Measurements from ENCODE around the gene PFN3.
"Not testable (repeated sequence)": the region's sequence is repeated elsewhere in the genome, so short reads cannot be mapped to it uniquely, and the experiment has no call there.

The PFN3 gene

GRCh38 chr5:177363565-177363964 lies 36.9 kb downstream of the PFN3 start:
- Histone ChIP-seq H3K27ac (ENCODE audit: low read depth, low read length) (no peak overlapping the region), H2BK15ac (replicated peaks; ENCODE audit: low read depth) (no peak overlapping the region), H4K5ac (ENCODE audit: low read length) (no peak overlapping the region), H3K56ac (ENCODE audit: low read length) (peak overlapping the region; percentile 43), H3K27me3 (ENCODE audit: insufficient read depth, low read length, poor library complexity) (no peaks in the 10 kb centered on the region), H3K79me2 (ENCODE audit: control insufficient read depth, insufficient read depth, low read length) (no peaks in the 10 kb centered on the region), H3K4ac (ENCODE audit: low read depth, low read length) (no peak overlapping the region), H3K9ac (ENCODE audit: low read length) (no peak overlapping the region), H2BK120ac (ENCODE audit: low read depth, low read length) (no peak overlapping the region), H3K79me1 (ENCODE audit: low read length) (no peaks in the 10 kb centered on the region), H3K4me2 (ENCODE audit: low read length) (peak overlapping the region; percentile 55), H3K18ac (ENCODE audit: low read length) (no peak overlapping the region), H2BK5ac (ENCODE audit: low read length) (no peak overlapping the region), H3K23ac (ENCODE audit: low read length) (no peak overlapping the region), H4K8ac (ENCODE audit: low read depth, low read length) (no peak overlapping the region), H3K36me3 (ENCODE audit: control insufficient read depth, insufficient read depth, low read length) (no peaks in the 10 kb centered on the region), H3K4me3 (ENCODE audit: low read length) (no peak overlapping the region), H3K4me1 (ENCODE audit: control insufficient read depth, low read depth, low read length) (peaks cover 6% of the 10 kb centered on the region), H2AK5ac (ENCODE audit: low read length) (no peak overlapping the region)
- WGBS (ENCODE audit: extremely low coverage, insufficient coverage, low lambda C conversion rate), result no CpG with 5 or more reads among the region's 10 CpGs
- no peak for DNase-seq

GRCh38 chr5:177362610-177363507 lies 37.6 kb downstream of the PFN3 start:
- Histone ChIP-seq H3K79me2 (ENCODE audit: control insufficient read depth, insufficient read depth, low read length) (no peaks in the 10 kb centered on the region), H3K36me3 (ENCODE audit: control insufficient read depth, insufficient read depth, low read length) (no peaks in the 10 kb centered on the region), H3K4me1 (ENCODE audit: control insufficient read depth, low read depth, low read length) (peaks cover 6% of the 10 kb centered on the region), H2BK5ac (ENCODE audit: low read length) (no peak overlapping the region), H3K9ac (ENCODE audit: low read length) (peak overlapping the region; percentile 86), H3K23ac (ENCODE audit: low read length) (no peak overlapping the region), H3K18ac (ENCODE audit: low read length) (no peak overlapping the region), H2BK15ac (replicated peaks; ENCODE audit: low read depth) (no peak overlapping the region), H4K8ac (ENCODE audit: low read depth, low read length) (no peak overlapping the region), H3K79me1 (ENCODE audit: low read length) (no peaks in the 10 kb centered on the region), H3K4me2 (ENCODE audit: low read length) (peak overlapping the region; percentile 96), H3K4me3 (ENCODE audit: low read length) (peak overlapping the region; percentile 56), H4K5ac (ENCODE audit: low read length) (no peak overlapping the region), H3K27me3 (ENCODE audit: insufficient read depth, low read length, poor library complexity) (no peaks in the 10 kb centered on the region), H2AK5ac (ENCODE audit: low read length) (no peak overlapping the region), H3K56ac (ENCODE audit: low read length) (peak overlapping the region; percentile 95), H2BK120ac (ENCODE audit: low read depth, low read length) (no peak overlapping the region), H3K4ac (ENCODE audit: low read depth, low read length) (no peak overlapping the region), H3K27ac (ENCODE audit: low read depth, low read length) (no peak overlapping the region)
- peak; percentile 67 for DNase-seq
- WGBS (ENCODE audit: extremely low coverage, insufficient coverage, low lambda C conversion rate), result no CpG with 5 or more reads among the region's 59 CpGs

- Histone ChIP-seq H2BK120ac (ENCODE audit: low read depth, low read length) (no peak overlapping the region), H3K4ac (ENCODE audit: low read depth, low read length) (no peak overlapping the region), H3K9ac (ENCODE audit: low read length) (no peak overlapping the region), H3K18ac (ENCODE audit: low read length) (no peak overlapping the region), H3K23ac (ENCODE audit: low read length) (no peak overlapping the region), H3K36me3 (ENCODE audit: control insufficient read depth, insufficient read depth, low read length) (no peaks in the 10 kb centered on the region), H3K27me3 (ENCODE audit: insufficient read depth, low read length, poor library complexity) (no peaks in the 10 kb centered on the region), H3K4me2 (ENCODE audit: low read length) (no peak overlapping the region), H3K56ac (ENCODE audit: low read length) (peak overlapping the region; percentile 95), H3K79me1 (ENCODE audit: low read length) (no peaks in the 10 kb centered on the region), H2BK5ac (ENCODE audit: low read length) (no peak overlapping the region), H2BK15ac (replicated peaks; ENCODE audit: low read depth) (no peak overlapping the region), H4K5ac (ENCODE audit: low read length) (no peak overlapping the region), H3K4me1 (ENCODE audit: control insufficient read depth, low read depth, low read length) (peaks cover 4% of the 10 kb centered on the region), H3K27ac (ENCODE audit: low read depth, low read length) (no peak overlapping the region), H2AK5ac (ENCODE audit: low read length) (no peak overlapping the region), H4K8ac (ENCODE audit: low read depth, low read length) (no peak overlapping the region), H3K4me3 (ENCODE audit: low read length) (no peak overlapping the region), H3K79me2 (ENCODE audit: control insufficient read depth, insufficient read depth, low read length) (no peaks in the 10 kb centered on the region)
- no peak for DNase-seq
- WGBS (ENCODE audit: extremely low coverage, insufficient coverage, low lambda C conversion rate), result no CpG with 5 or more reads among the region's 8 CpGs
Observed at GRCh38 chr5:177362292-177362609, 38.2 kb downstream of the PFN3 start.

GRCh38 chr5:177361418-177362291 lies 38.8 kb downstream of the PFN3 start:
- Histone ChIP-seq H2BK5ac (ENCODE audit: low read length) (no peak overlapping the region), H3K36me3 (ENCODE audit: control insufficient read depth, insufficient read depth, low read length) (no peaks in the 10 kb centered on the region), H4K8ac (ENCODE audit: low read depth, low read length) (no peak overlapping the region), H3K56ac (ENCODE audit: low read length) (no peak overlapping the region), H4K5ac (ENCODE audit: low read length) (no peak overlapping the region), H3K4ac (ENCODE audit: low read depth, low read length) (no peak overlapping the region), H3K79me2 (ENCODE audit: control insufficient read depth, insufficient read depth, low read length) (no peaks in the 10 kb centered on the region), H3K18ac (ENCODE audit: low read length) (no peak overlapping the region), H2AK5ac (ENCODE audit: low read length) (no peak overlapping the region), H3K23ac (ENCODE audit: low read length) (no peak overlapping the region), H2BK15ac (replicated peaks; ENCODE audit: low read depth) (no peak overlapping the region), H2BK120ac (ENCODE audit: low read depth, low read length) (no peak overlapping the region), H3K4me1 (ENCODE audit: control insufficient read depth, low read depth, low read length) (peaks cover 4% of the 10 kb centered on the region), H3K4me2 (ENCODE audit: low read length) (no peak overlapping the region), H3K27ac (ENCODE audit: low read depth, low read length) (no peak overlapping the region), H3K9ac (ENCODE audit: low read length) (no peak overlapping the region), H3K27me3 (ENCODE audit: insufficient read depth, low read length, poor library complexity) (no peaks in the 10 kb centered on the region), H3K79me1 (ENCODE audit: low read length) (no peaks in the 10 kb centered on the region), H3K4me3 (ENCODE audit: low read length) (no peak overlapping the region)
- no peak for DNase-seq
- no CpG with 5 or more reads among the region's 6 CpGs for WGBS (ENCODE audit: extremely low coverage, insufficient coverage, low lambda C conversion rate)

GRCh38 chr5:177360740-177361139 lies 39.7 kb downstream of the PFN3 start:
- not testable (repeated sequence) for H4K5ac ChIP-seq (ENCODE audit: low read length); H3K4me3 ChIP-seq (ENCODE audit: low read length); H3K79me1 ChIP-seq (ENCODE audit: low read length); H2AK5ac ChIP-seq (ENCODE audit: low read length); H3K36me3 ChIP-seq (ENCODE audit: control insufficient read depth, insufficient read depth, low read length); H3K27ac ChIP-seq (ENCODE audit: low read depth, low read length); H4K8ac ChIP-seq (ENCODE audit: low read depth, low read length); H3K18ac ChIP-seq (ENCODE audit: low read length); H3K79me2 ChIP-seq (ENCODE audit: control insufficient read depth, insufficient read depth, low read length); DNase-seq; H3K27me3 ChIP-seq (ENCODE audit: insufficient read depth, low read length, poor library complexity); H3K4me2 ChIP-seq (ENCODE audit: low read length); H3K23ac ChIP-seq (ENCODE audit: low read length); H2BK5ac ChIP-seq (ENCODE audit: low read length); H2BK15ac ChIP-seq (replicated peaks; ENCODE audit: low read depth); H3K4me1 ChIP-seq (ENCODE audit: control insufficient read depth, low read depth, low read length); H3K4ac ChIP-seq (ENCODE audit: low read depth, low read length); H3K56ac ChIP-seq (ENCODE audit: low read length); H2BK120ac ChIP-seq (ENCODE audit: low read depth, low read length); H3K9ac ChIP-seq (ENCODE audit: low read length)
- WGBS (ENCODE audit: extremely low coverage, insufficient coverage, low lambda C conversion rate), result no CpG with 5 or more reads among the region's 7 CpGs

All from mesendoderm (in vitro differentiated cells).